Measurements from ENCODE around the gene ALLC.

ALLC gene

DNA sequence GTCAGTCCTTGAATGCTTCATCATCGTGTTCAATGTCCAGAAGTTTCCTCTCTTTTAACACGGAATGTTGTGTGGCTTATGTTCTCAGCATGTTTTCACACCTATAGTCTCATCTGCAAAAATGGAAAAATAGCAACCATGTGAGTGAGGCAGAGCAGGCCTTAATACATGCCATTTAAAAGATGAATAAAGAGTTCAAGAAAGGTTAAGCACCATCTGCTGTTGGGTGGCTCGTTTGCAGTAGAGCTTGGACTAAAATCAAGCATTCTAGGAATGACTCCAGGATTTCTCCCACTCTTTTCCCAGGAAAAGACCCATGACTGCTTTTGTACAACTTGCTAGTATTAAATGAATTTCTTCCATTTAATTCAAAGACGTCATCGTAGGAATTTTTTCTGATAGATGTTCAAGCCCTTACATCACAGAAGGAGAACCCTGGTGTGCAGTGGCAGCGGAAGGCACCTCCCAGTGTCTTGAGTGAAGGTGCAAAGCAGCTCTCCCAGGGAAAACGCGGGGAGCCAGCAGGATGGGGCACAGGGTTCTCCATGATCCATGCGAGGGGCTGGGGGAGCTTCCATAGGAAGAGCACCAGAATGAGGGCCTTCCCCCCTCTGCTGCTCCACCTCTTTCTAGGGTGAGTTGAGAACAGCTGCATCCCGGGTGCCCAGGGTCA, 55.0 kb downstream of the ALLC start:
- H3K27ac ChIP-seq = peak overlapping the region in 1 of 2 donors; percentile 11
- no peak for DNase-seq (ENCODE audit: low spot score)
- TF ChIP-seq, protein P1, sequence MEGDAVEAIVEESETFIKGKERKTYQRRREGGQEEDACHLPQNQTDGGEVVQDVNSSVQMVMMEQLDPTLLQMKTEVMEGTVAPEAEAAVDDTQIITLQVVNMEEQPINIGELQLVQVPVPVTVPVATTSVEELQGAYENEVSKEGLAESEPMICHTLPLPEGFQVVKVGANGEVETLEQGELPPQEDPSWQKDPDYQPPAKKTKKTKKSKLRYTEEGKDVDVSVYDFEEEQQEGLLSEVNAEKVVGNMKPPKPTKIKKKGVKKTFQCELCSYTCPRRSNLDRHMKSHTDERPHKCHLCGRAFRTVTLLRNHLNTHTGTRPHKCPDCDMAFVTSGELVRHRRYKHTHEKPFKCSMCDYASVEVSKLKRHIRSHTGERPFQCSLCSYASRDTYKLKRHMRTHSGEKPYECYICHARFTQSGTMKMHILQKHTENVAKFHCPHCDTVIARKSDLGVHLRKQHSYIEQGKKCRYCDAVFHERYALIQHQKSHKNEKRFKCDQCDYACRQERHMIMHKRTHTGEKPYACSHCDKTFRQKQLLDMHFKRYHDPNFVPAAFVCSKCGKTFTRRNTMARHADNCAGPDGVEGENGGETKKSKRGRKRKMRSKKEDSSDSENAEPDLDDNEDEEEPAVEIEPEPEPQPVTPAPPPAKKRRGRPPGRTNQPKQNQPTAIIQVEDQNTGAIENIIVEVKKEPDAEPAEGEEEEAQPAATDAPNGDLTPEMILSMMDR (IDR thresholded peaks at IDR 0.05) = no peak
- no peak overlapping the region for H3K4me3 ChIP-seq

DNA sequence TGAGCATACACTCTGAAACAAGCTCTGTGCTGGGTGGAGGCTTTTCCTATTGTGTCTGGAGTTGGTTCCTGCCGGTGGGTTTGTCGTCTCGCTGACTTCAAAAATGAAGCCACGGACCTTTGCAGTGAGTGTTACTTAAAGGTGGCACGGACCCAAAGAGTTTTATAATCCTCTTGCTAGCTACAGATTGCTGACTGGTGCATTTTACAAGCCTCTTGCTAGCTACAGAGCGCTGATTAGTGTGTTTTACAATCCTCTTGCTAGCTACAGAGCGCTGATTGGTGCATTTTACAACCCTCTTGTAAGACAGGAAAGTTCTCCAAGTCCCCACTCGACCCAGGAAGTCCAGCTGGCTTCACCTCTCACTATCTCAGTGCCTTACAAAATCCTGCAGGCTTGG, 60.7 kb downstream of the ALLC start:
- Histone ChIP-seq H3K4me3 (no peak overlapping the region), H3K27ac (no peak overlapping the region)
- DNase-seq (ENCODE audit: low spot score) = no peak
- TF ChIP-seq, protein P1 (IDR thresholded peaks at IDR 0.05) = no peak

DNA sequence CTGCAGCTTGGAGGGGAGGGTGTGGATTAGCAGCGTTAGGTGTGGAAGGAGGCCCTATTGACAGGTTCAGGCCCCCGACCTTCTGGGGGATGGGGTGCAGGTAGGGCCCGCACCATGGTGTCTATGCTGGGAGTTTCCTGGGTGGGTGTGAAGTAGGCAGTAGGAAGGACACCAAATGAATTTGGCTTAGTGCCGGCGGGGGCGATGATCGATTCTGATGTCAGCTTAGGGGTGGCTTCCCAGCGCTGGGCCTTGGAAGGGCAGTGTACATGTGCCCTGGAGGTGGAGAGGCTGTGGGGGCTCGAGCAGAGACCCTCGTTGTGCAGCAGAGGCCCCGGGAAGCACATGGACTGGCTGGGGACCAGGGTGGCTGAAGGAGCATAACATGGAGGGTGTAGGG, 67.0 kb downstream of the ALLC start:
- H3K27ac ChIP-seq = no peak overlapping the region
- H3K4me3 ChIP-seq = no peak overlapping the region
- DNase-seq (ENCODE audit: low spot score) = no peak
- TF ChIP-seq, protein P1 (IDR thresholded peaks at IDR 0.05) = no peak

DNA sequence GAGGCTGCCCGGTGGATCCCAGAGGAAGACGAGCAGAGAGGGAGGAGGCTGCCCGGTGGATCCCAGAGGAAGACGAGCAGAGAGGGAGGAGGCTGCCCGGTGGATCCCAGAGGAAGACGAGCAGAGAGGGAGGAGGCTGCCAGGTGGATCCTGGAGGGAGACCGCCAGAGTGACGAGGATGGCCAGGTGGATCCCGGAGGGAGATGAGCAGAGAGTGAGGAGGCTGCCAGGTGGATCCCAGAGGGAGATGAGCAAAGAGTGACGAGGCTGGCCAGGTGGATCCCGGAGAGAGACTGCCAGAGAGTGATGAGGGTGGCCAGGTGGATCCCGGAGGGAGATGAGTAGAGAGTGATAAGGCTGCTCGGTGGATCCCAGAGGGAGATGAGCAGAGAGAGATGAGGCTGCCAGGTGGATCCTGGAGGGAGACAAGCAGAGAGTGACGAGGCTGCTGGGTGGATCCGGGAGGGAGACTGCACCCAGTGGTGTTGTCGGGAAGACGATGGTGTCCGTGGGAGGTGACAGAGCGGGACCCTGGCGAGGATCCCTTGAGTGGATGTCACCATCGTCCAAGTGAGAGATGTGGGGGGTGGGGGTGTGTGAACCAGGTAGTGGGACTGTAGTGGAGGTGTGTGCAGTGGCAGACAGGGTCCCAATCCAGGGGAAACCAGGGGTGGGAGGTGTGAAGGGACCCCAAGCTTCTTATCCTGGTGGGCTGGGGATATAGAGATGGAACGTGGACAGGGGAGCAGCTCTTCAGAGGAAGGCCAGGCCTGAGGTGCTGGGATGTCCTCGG, 67.7 kb downstream of the ALLC start:
- TF ChIP-seq, protein P1 (IDR thresholded peaks at IDR 0.05) = no peak
- H3K4me3 ChIP-seq = no peak overlapping the region
- H3K27ac ChIP-seq = no peak overlapping the region
- no peak for DNase-seq (ENCODE audit: low spot score)

DNA sequence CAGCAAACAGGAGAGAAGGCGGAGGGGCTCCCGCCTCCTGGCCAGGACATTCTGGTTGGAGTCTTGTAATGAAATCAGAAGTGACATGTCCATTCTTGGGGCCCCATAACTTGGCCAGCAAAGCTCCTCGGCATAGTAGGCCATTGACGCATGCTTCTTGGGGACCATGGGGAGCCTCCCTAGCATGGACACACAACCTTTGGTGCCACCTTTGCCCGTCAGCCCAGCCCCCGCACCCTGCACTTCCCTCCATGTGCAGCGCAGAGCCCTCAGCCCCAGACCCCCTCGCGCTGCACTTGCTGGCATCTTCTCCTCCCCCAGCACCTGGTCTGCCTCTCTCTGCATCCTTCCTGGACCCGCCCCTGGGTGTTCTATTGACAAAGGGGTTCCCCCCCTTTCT, 68.5 kb downstream of the ALLC start:
- no peak for DNase-seq (ENCODE audit: low spot score)
- Histone ChIP-seq H3K4me3 (no peak overlapping the region), H3K27ac (no peak overlapping the region)
- TF ChIP-seq, protein P1 (IDR thresholded peaks at IDR 0.05) = no peak

DNA sequence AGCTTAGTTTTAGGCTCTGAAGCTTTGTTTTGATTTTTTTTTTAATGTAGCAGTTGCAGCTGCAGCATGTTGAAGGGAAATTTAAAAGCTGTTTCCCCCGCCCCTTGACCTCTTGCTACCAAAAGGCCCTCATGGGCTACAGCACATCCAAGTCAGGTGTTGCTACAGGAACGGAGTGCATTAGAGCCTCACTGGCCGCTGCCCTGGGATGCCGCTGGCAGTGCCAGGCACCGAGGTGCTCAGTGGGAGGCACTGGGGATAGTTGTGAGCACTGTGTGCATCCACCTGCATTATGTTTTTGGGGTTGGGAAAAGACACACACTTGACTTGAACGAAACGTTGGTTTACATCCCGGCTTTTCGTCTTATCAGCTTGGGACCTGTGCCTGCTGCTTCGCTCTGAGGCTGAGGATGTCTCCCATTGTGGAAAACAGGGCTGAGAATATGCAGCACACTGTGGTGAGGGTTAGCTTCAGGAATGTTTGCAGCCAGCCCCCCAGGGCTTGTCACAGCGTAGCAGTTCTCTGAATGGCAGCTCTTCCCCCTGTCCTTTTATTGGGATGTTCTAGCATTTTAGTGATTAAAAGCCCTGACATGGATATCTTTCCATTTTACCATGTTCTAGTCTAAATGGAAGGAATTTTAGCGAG, 69.5 kb downstream of the ALLC start:
- no peak for DNase-seq (ENCODE audit: low spot score)
- Histone ChIP-seq H3K27ac (no peak overlapping the region), H3K4me3 (peak overlapping the region; percentile 26)
- TF ChIP-seq, protein P1 (IDR thresholded peaks at IDR 0.05) = no peak
